Measurements from ENCODE around the gene GSS. TPM values are rescaled to one million over a fixed set of nuclear protein-coding genes. Genes with fewer than 3 reads are reported as not detected.

The GSS gene
- total and polyA plus RNA-seq, 2 donors (not counting 3 experiments of a cell fraction or from before 2014, with no cell fraction given), result 47.9 to 65.1 TPM

DNA sequence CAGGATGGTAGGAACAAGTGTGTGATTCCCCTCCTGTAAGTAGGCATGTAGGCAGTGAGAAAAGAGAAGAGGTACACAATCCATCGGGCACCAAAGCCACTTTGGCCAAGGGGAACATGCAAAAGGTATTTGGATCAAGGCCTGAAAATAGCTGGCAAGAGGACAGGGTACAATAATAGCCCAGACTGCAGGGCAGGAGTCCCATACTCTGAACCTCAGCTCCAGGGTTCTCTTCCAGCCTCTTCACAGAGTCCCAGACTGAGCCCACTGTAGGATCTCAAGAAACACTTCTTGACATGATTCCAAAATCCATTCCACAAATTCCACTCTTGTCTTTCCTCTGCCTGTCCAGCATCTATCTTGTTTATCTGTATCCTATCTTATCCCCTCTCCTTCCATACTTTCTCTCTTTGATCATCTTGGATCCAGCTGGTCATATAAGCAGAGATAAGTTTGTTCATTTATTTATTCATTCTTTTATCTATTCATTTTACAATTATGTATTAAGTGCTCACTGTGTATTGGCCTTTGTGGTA is 59.5 kb downstream of the GSS start:
- peaks cover 5% of the 10 kb centered on the region for H3K4me1 ChIP-seq (ENCODE audit: control insufficient read depth, extremely low read depth, insufficient read depth, low read length)
- H2AFZ ChIP-seq (ENCODE audit: low read depth, low read length), result no peak overlapping the region
- no peak for DNase-seq (ENCODE audit: low read depth, low spot score)
- TF ChIP-seq EZH2 (IDR thresholded peaks at IDR 0.05; ENCODE audit: borderline replicate concordance, low read depth, low read length, severe bottlenecking), result no peak
- no peak for TF ChIP-seq FOS (IDR thresholded peaks at IDR 0.05; ENCODE audit: borderline replicate concordance, insufficient read depth, low read length)
- TF ChIP-seq POLR2AphosphoS5 (IDR thresholded peaks at IDR 0.05; ENCODE audit: insufficient read depth, low read depth, low read length), result no peak
- TF ChIP-seq, protein P1, sequence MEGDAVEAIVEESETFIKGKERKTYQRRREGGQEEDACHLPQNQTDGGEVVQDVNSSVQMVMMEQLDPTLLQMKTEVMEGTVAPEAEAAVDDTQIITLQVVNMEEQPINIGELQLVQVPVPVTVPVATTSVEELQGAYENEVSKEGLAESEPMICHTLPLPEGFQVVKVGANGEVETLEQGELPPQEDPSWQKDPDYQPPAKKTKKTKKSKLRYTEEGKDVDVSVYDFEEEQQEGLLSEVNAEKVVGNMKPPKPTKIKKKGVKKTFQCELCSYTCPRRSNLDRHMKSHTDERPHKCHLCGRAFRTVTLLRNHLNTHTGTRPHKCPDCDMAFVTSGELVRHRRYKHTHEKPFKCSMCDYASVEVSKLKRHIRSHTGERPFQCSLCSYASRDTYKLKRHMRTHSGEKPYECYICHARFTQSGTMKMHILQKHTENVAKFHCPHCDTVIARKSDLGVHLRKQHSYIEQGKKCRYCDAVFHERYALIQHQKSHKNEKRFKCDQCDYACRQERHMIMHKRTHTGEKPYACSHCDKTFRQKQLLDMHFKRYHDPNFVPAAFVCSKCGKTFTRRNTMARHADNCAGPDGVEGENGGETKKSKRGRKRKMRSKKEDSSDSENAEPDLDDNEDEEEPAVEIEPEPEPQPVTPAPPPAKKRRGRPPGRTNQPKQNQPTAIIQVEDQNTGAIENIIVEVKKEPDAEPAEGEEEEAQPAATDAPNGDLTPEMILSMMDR (IDR thresholded peaks at IDR 0.05; ENCODE audit: extremely low read depth in 1 of 2, insufficient read depth in 1 of 2, low read depth in 1 of 2, low read length in 2 of 2), result no peak
- intact Hi-C loops (cut with micrococcal nuclease) (no loop called here), dilution Hi-C loops (cut with MboI; ENCODE audit: extremely low pct_ligation_motif_present, low sequenced_read_pairs) (no loop called here)
- CTCF ChIA-PET, result interaction anchor here (1.0 to 1.7 kb wide), 2 partner anchors 22 to 60 kb away, joined by 3 read pairs; partner anchors contain the start of genes GSS and MYH7B
- H3K9ac ChIP-seq (replicated peaks; ENCODE audit: extremely low read depth, insufficient read depth, low read length), result no peak overlapping the region
- POLR2A ChIA-PET, result interaction anchor here (0.5 kb wide), 1 partner anchor 12 kb away, joined by 3 read pairs; no protein-coding TSS in a partner anchor
- H3K36me3 ChIP-seq (ENCODE audit: control insufficient read depth in 2 of 2, extremely low read depth in 1 of 2, insufficient read depth in 2 of 2, low read length in 2 of 2), result peaks cover 0 to 2% of the 10 kb centered on the region in 2 experiments
- no peak overlapping the region for H3K4me2 ChIP-seq (ENCODE audit: insufficient read depth, low read length)
- H3K4me3 ChIP-seq (replicated peaks in 1 of 3; ENCODE audit: insufficient read depth in 1 of 3, low read depth in 1 of 3, low read length in 3 of 3), result no peak overlapping the region
- no TSS peak for BruUV-seq (replicated peaks)
- H3K9me3 ChIP-seq (replicated peaks; ENCODE audit: control insufficient read depth, insufficient read depth, low read length), result no peaks in the 10 kb centered on the region
- no peaks in the 10 kb centered on the region for H4K20me1 ChIP-seq (replicated peaks; ENCODE audit: control insufficient read depth, extremely low read depth, insufficient read depth, low read length)
- no peak for FAIRE-seq
- no peak overlapping the region for H3K27ac ChIP-seq (ENCODE audit: insufficient read depth, low read depth, low read length)
- peaks cover 2% of the 10 kb centered on the region for H3K79me2 ChIP-seq (ENCODE audit: control insufficient read depth, insufficient read depth, low read length)
- H3K27me3 ChIP-seq (ENCODE audit: control insufficient read depth in 2 of 2, insufficient read depth in 2 of 2, low read length in 2 of 2), result no peaks in the 10 kb centered on the region
- no peaks in the 10 kb centered on the region for H3K9me1 ChIP-seq (replicated peaks; ENCODE audit: control insufficient read depth, extremely low read depth, insufficient read depth, low read length)

DNA sequence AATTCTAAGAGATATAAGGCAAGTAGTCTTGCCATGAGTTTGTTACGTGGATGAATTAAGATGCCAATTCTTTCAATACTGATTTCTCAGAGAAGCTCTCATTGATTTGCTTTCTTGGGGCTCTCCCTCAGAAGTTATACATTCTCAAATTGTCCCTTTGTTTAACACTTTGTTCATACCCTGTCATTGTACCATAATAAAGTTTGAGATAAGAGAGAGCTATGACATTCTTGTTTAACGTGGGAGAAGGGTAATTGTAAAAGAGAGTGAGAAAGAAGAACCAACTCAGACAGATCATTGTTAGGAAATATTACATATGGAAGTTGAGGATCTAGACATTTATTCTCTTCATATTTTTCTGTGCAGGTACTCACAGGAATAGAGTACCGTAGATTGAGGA is 60.1 kb downstream of the GSS start:
- H3K27ac ChIP-seq (ENCODE audit: insufficient read depth, low read depth, low read length), result no peak overlapping the region
- H3K4me2 ChIP-seq (ENCODE audit: insufficient read depth, low read length), result no peak overlapping the region
- TF ChIP-seq, protein P2, sequence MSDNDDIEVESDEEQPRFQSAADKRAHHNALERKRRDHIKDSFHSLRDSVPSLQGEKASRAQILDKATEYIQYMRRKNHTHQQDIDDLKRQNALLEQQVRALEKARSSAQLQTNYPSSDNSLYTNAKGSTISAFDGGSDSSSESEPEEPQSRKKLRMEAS (IDR thresholded peaks at IDR 0.05; ENCODE audit: insufficient read depth, insufficient read length), result no peak
- TF ChIP-seq GATA2 (IDR thresholded peaks at IDR 0.05; ENCODE audit: insufficient read depth, insufficient read length, low read depth, low read length) (no peak), POLR2AphosphoS5 (IDR thresholded peaks at IDR 0.05; ENCODE audit: insufficient read depth, low read depth, low read length) (no peak)
- H3K4me1 ChIP-seq (ENCODE audit: control insufficient read depth, extremely low read depth, insufficient read depth, low read length), result peaks cover 7% of the 10 kb centered on the region
- H2AFZ ChIP-seq (ENCODE audit: low read depth, low read length), result no peak overlapping the region
- dilution Hi-C loops (cut with MboI; ENCODE audit: extremely low pct_ligation_motif_present, low sequenced_read_pairs), result no loop called here
- peaks cover 0 to 2% of the 10 kb centered on the region in 2 experiments for H3K36me3 ChIP-seq (ENCODE audit: control insufficient read depth in 2 of 2, extremely low read depth in 1 of 2, insufficient read depth in 2 of 2, low read length in 2 of 2)
- H3K9ac ChIP-seq (replicated peaks; ENCODE audit: extremely low read depth, insufficient read depth, low read length), result no peak overlapping the region
- H3K79me2 ChIP-seq (ENCODE audit: control insufficient read depth, insufficient read depth, low read length), result peaks cover 2% of the 10 kb centered on the region
- FAIRE-seq, result no peak
- no peaks in the 10 kb centered on the region for H3K9me1 ChIP-seq (replicated peaks; ENCODE audit: control insufficient read depth, extremely low read depth, insufficient read depth, low read length)
- CTCF ChIA-PET, result interaction anchor here (0.7 to 1.7 kb wide), 3 partner anchors 12 to 60 kb away, joined by 3 to 4 read pairs (median 3); partner anchors contain the start of genes GSS and MYH7B
- H3K4me3 ChIP-seq (replicated peaks in 1 of 3; ENCODE audit: insufficient read depth in 1 of 3, low read depth in 1 of 3, low read length in 3 of 3), result no peak overlapping the region
- POLR2A ChIA-PET, result no interaction called here
- intact Hi-C loops (cut with micrococcal nuclease), result no loop called here
- H3K9me3 ChIP-seq (replicated peaks; ENCODE audit: control insufficient read depth, insufficient read depth, low read length), result no peaks in the 10 kb centered on the region
- no peak for DNase-seq (ENCODE audit: low read depth, low spot score)
- H4K20me1 ChIP-seq (replicated peaks; ENCODE audit: control insufficient read depth, extremely low read depth, insufficient read depth, low read length), result no peaks in the 10 kb centered on the region
- no TSS peak for BruUV-seq (replicated peaks)
- no peaks in the 10 kb centered on the region for H3K27me3 ChIP-seq (ENCODE audit: control insufficient read depth in 2 of 2, insufficient read depth in 2 of 2, low read length in 2 of 2)

Measured in endothelial cell of umbilical vein (primary cell).